ENCODE results near the gene PAFAH1B1.
"Not testable (repeated sequence)": the region's sequence is repeated elsewhere in the genome, so short reads cannot be mapped to it uniquely, and the experiment has no call there.

PAFAH1B1 gene

GRCh38 chr17:2672026-2672425 is 78.6 kb downstream of the PAFAH1B1 start:
- TF ChIP-seq CTCF (IDR thresholded peaks at IDR 0.05; ENCODE audit: poor library complexity, severe bottlenecking) = no peak
- H3K4me1 ChIP-seq (ENCODE audit: insufficient read depth, poor library complexity, severe bottlenecking) = no peaks in the 10 kb centered on the region
- H3K36me3 ChIP-seq (ENCODE audit: low read depth) = peaks cover 98% of the 10 kb centered on the region
- ATAC-seq (ENCODE audit: low read depth) = no peak
- H3K9me3 ChIP-seq (ENCODE audit: severe bottlenecking) = no peaks in the 10 kb centered on the region
- DNase-seq (ENCODE audit: low spot score) = no peak
- no peaks in the 10 kb centered on the region for H3K27me3 ChIP-seq (ENCODE audit: insufficient read depth, poor library complexity, severe bottlenecking)
- H3K4me3 ChIP-seq (ENCODE audit: severe bottlenecking) = no peak overlapping the region
- no peak overlapping the region for H3K27ac ChIP-seq (ENCODE audit: poor library complexity, severe bottlenecking)

- not testable (repeated sequence) for H3K27me3 ChIP-seq (ENCODE audit: insufficient read depth, poor library complexity, severe bottlenecking); H3K4me1 ChIP-seq (ENCODE audit: insufficient read depth, poor library complexity, severe bottlenecking); DNase-seq (ENCODE audit: low spot score); ATAC-seq (ENCODE audit: low read depth); H3K9me3 ChIP-seq (ENCODE audit: severe bottlenecking); H3K4me3 ChIP-seq (ENCODE audit: severe bottlenecking); H3K27ac ChIP-seq (ENCODE audit: poor library complexity, severe bottlenecking)
- peaks cover 97% of the 10 kb centered on the region for H3K36me3 ChIP-seq (ENCODE audit: low read depth)
These were observed 85.8 kb downstream of the PAFAH1B1 start for GRCh38 chr17:2679247-2679646.

GRCh38 chr17:2680961-2681360 is 87.5 kb downstream of the PAFAH1B1 start:
- Histone ChIP-seq H3K4me3 (ENCODE audit: severe bottlenecking) (no peak overlapping the region), H3K27ac (ENCODE audit: poor library complexity, severe bottlenecking) (no peak overlapping the region), H3K9me3 (ENCODE audit: severe bottlenecking) (no peaks in the 10 kb centered on the region), H3K36me3 (ENCODE audit: low read depth) (peaks cover 81% of the 10 kb centered on the region), H3K27me3 (ENCODE audit: insufficient read depth, poor library complexity, severe bottlenecking) (no peaks in the 10 kb centered on the region), H3K4me1 (ENCODE audit: insufficient read depth, poor library complexity, severe bottlenecking) (no peaks in the 10 kb centered on the region)
- TF ChIP-seq CTCF (IDR thresholded peaks at IDR 0.05; ENCODE audit: poor library complexity, severe bottlenecking) = no peak
- DNase-seq (ENCODE audit: low spot score) (no peak), ATAC-seq (ENCODE audit: low read depth) (no peak)

- Histone ChIP-seq H3K36me3 (ENCODE audit: low read depth) (peaks cover 74% of the 10 kb centered on the region), H3K27ac (ENCODE audit: poor library complexity, severe bottlenecking) (no peak overlapping the region)
- DNase-seq (ENCODE audit: low spot score) = no peak
These were observed 88.2 kb downstream of the PAFAH1B1 start for GRCh38 chr17:2681650-2682049.

GRCh38 chr17:2682176-2682938 is 88.9 kb downstream of the PAFAH1B1 start:
- H3K4me1 ChIP-seq (ENCODE audit: insufficient read depth, poor library complexity, severe bottlenecking) = no peaks in the 10 kb centered on the region
- no peak overlapping the region for H3K27ac ChIP-seq (ENCODE audit: poor library complexity, severe bottlenecking)
- no peaks in the 10 kb centered on the region for H3K9me3 ChIP-seq (ENCODE audit: severe bottlenecking)
- H3K4me3 ChIP-seq (ENCODE audit: severe bottlenecking) = no peak overlapping the region
- peaks cover 67% of the 10 kb centered on the region for H3K36me3 ChIP-seq (ENCODE audit: low read depth)
- no peak for TF ChIP-seq CTCF (IDR thresholded peaks at IDR 0.05; ENCODE audit: poor library complexity, severe bottlenecking)
- DNase-seq (ENCODE audit: low spot score) (no peak), ATAC-seq (ENCODE audit: low read depth) (no peak)
- H3K27me3 ChIP-seq (ENCODE audit: insufficient read depth, poor library complexity, severe bottlenecking) = no peaks in the 10 kb centered on the region

More at GRCh38 chr17:2681650-2682049, 88.2 kb downstream of the PAFAH1B1 start:
- Histone ChIP-seq H3K9me3 (ENCODE audit: severe bottlenecking) (no peaks in the 10 kb centered on the region), H3K4me1 (ENCODE audit: insufficient read depth, poor library complexity, severe bottlenecking) (no peaks in the 10 kb centered on the region), H3K27me3 (ENCODE audit: insufficient read depth, poor library complexity, severe bottlenecking) (no peaks in the 10 kb centered on the region), H3K4me3 (ENCODE audit: severe bottlenecking) (no peak overlapping the region)
- no peak for TF ChIP-seq CTCF (IDR thresholded peaks at IDR 0.05; ENCODE audit: poor library complexity, severe bottlenecking)
- no peak for ATAC-seq (ENCODE audit: low read depth)

Data from RWPE2 (cell line).